ENCODE measurements around the gene COL12A1.
"Not testable (repeated sequence)": the region's sequence is repeated elsewhere in the genome, so short reads cannot be mapped to it uniquely, and the experiment has no call there.

COL12A1 gene

DNA sequence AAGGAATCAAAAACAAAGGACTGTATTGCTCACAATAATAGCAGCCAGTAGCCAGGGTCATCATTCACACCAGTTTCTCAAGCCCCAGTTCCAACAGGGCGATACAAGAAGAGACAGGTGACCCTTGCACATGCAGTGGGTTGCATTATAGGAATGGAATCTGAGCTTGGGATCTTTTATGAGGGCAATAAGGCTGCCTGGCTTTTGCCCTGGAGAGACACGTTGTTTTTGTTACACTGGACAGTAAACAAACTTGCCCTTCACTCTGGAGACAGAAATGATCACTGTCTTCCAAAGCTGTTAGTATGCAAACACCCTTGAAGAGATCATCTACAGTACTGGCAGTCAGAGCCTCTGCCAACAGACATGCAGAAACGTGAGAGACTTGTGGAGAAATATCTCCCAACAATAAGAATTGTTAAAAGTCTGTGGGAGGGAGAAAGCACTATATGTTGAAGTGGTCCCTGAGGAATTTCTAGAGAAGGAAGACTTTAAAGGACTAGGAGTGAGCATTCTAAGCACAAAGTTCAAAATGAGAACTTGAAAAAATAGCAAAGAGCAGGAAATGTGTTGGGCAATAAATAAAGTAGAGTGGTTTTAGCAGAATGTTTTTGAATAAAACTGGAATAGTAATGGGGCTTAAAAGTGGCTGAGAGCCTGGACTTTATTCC is 6.2 kb upstream of the COL12A1 start:
- no peak for DNase-seq

DNA sequence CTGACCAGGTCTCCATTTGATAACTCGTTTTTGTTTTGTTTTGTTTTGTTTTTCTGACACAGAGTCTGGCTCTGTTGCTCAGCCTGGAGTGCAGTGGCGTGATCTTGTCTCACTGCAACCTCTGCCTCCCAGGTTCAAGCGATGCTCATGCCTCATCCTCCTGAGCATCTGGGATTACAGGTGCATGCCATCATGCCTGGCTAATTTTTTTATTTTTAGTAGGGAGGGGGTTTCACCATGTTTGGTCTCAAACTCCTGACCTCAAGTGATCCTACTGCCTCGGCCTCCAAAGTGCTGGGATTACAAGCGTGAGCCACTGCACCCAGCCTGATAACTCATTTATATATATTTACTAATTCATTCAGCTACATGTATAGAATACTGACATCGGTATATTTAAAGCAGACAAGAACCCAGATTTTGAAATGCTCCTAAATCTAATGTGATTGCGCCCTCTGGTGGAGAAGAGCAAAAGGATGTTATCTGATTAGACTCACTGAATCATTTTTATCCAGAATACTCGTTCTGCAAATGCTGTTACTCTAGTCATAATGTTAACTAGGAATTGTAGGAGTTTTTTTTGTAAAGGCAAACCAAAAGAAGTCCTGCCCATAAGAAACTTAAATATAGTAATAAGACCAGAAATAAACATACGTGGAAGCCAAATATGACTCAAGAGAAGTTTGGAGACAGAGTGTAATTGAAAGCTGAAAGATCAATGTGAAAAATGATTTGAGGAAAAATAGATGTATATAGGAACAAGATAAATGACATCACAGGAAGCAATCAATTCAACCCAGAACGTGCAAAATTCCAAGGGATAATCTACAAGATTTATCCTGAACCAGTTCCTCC is 5.3 kb upstream of the COL12A1 start:
- peak; percentile 26 to 68 for DNase-seq

DNA sequence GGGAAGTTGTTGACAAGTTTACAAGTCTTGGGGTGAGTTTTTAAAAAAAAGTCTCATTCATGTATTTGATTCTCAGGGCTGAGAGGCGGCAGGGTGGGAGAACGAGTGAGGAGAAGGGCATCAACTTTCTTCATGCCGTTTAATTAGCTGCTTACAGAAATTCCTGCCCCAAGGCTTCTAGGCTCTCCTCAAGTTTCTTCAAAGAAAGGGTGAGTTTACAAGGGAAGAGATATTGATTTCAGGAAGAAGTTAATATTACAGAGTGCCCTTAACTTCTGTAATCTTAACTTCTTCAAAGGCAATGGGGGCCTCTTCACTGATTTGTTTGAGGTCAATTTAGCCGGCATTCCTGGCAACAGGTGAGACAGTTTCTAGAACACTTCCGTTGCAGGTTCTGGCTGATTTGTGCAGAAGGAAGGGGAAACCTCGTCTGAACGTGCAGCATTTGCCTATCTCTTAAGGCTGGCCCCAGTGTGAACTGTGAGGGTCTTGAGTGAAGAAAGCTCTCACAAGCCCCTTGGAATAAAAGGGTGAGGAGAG is 3.4 kb upstream of the COL12A1 start:
- no peak for DNase-seq

DNA sequence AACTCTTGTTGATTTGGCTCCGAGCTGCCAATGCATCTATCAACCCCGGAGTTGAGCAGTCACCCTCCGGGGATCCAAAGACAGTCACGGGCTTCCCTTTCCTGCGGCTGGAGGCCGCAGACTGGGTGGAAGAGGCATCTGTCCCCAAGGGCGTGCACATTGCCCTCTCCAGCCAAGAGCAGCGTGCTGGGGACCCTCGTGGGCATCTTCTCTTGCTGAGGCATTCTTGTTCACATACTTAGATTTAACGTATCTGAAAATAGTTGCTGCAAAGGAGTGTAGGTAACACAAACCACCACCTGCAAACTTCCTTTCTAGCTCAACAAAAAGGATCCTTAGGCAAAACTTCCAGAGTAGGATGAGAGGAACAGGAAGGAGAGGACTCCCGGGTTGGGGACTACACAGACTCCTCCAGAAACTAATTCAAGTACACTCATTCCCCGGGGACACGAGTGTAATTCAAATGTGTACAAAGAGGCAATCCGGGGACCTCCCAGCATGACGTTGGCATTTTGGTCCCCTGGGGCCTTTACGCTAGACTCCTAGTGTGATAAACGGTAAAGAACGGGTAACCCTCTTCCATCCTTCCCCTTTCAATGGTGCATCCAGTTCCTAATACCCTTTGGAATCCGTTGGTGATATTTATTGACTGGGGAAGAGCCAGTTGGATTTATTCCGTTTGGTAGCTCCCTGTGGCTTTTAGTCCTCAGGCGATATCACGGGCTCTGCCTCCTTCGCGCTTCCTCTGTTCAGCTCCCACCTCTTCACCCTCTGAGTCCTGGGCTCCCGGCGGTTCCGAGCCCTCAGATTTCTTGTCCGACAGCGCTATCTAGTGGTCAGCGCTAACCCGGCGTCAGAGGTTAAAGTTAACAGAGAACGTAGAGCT is 2.7 kb upstream of the COL12A1 start:
- peak; percentile 74 to 80 for DNase-seq

DNA sequence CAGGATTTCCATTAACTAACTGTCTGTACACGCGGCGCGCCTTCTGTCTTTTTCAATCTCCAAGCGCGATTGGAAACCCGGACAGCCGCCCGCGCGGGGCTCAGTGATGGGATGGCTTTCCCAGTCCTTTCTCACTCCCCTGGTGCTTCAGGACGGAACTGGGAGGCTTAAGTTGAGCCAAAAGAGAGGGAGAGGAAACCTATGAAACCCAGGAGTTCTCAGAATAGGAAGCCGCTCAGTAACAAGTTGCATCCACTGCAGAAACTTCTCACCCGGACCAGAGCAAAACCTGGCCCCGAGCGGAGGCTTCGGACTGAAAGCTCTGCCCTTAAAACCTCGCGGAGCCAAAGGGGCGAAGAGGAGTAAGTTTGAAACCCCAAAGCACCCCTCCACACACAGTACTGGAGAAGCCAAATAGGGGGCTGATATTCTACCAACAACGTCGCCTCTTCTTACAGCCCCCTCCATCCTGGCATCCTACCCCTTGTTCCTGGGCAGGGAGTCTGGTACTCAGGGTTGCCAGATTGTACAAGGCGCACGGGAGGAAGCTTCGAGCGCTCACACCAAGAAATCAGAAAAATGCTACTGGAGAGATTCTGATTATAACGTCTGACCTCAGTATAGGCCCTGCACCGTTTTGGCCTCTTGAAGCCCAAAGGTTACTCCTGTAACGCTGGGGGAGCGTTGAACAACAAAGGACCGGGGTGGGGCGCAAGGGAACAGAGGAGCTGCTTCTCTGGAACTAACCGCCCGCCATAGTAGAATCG is 906 bp upstream of the COL12A1 start:
- no peak for DNase-seq

DNA sequence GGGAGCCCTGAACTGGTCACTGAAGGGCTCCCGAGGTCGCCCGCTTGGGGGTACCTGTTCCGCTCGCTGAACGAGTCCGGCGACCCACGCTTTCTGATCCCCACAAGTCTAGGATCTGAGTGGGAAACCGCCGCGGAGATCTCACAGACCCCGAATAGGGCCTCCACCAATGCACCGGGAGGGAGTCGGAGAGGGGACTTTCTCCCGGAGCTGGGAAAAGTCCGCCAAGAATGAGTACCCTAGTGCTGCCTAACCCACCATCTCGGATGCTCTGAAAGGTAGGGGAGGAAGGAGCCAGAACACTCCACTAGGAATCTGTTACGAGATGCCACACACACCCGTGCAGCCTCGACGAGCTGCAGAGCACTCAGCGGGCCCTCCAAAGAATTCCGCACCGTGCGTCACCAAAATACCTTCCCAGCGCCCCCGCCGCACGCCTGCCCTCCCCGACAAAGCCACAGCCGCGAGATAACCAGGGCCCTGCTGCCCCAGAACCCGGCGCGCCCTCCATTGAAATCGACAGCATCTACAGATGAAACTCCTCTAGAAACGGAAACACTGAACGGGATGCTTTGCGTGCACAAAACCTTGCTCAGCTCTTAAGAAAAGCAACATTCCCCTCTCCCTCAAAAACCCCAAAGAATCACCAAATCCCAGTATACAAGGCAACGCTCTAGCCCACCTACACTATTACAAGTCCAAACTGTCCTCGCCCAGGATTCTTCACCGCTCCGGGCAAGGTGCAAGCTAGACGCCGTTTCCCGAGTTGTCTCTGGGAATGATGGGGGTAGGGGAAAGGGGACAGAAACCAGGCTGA is 686 bp downstream of the COL12A1 start:
- DNase-seq = no peak

DNA sequence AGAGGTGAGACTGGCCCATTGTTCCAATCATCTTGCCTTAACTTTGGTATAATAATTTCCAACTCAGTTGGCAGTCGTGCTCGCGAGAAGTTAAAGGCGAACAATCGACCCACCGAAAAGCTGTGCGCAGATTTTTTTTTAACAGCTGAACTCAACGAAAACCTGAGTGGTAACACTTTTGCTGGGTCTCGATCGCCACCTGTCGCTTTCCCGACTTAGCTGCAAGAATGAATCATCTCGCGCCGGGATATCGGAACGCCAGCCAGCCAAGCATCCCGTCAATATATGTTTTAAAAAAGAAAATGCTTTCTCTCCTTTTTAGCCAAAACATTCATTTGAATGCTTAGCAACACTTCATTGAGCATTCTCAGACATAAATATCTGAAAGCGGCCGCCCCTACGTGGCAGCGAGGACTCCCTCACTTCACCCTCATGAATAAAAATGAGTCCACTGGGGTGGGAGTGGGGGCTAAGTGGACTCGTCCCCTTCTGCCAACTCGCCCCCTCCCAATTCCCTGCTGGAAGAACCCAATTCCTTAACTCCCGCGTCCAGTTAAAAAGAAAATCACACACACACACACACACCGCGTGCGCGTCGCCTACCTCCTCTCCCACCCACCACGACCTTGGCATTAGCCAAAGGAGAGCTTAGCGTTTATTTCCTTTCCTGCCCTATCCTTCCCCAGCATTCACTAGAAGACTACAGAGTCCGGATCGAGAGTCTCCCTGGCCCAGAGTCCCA is 1.5 kb downstream of the COL12A1 start:
- DNase-seq = peak in 1 of 2 donors; percentile 13

DNA sequence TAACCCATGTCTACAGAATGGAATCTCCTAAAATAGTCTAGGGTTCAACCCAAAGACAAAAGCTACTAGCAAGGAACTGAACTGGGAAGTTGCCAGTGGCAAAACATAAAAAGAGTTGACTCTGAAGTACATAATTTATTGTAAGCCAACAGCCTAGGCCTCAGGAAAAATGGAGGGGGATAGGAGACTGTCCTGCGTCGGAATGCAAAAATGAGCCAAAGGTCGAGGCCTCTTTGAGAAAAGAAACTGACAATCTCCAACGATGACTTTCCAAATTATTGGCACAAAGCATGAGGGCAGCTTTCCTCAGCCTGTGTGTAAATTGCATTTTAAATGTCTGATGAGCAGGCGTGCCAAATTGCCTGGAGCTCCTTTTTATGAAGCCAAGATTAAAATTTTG is 2.1 kb downstream of the COL12A1 start:
- no peak for DNase-seq

DNA sequence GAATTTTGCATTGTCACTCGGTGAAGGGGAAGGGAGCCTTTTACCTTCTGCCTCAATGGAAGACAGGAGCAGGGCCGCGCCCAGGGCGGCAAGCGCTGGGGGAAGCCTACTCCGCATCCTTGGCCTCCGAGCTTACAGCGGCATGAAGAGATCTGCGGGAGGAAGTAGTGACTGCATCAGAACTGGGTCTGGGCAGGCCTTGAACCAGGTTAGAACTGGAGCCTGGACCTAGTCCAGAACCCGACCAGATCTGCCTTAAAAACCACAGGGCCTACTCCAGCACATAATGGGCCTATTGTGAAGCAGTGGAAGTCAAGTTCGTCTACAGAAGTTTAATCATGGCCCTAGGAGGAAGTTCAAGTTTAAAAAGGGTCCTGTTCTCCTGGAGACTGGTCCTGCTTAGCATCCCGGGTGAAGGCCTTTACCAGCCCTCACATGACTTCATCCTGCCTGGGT is 3.1 kb downstream of the COL12A1 start:
- no peak for DNase-seq

DNA sequence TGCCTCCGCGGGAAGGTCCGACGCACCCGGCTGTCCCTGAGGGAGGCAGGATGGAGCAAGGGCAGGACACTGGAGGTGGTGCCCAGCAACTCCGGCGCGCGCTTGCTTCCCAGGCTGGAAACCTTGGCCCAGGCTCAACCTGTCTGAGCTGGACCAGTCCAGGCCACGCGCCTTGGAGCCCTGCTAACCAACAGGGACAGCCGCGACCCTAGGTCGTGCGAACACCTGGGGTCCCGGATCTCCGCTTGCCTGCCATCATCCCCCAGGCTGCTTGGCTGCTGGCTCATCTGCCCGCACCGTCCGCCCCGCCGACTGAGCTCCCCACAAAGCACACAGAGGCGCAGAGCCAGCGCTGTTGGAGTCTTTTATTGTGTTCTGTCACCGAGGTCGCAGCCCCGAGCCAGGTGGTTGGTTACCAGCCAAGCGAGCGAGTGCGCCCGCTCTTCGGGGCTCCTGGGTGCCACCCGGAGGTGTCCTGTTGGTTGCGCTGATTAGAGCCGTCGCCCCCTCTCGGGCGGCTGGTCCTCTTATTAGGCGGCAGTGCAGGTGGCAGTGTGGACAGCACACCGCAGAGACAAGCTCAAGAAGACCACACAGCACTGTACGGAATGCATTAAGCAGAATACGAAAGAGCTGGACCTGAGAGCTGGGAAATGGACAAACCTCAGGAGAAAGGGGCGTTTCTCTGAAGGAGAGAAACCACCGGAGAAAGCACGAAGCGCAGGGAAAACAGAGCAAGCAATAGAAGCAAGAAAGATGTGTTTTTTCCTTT is 3.8 kb downstream of the COL12A1 start:
- no peak for DNase-seq

DNA sequence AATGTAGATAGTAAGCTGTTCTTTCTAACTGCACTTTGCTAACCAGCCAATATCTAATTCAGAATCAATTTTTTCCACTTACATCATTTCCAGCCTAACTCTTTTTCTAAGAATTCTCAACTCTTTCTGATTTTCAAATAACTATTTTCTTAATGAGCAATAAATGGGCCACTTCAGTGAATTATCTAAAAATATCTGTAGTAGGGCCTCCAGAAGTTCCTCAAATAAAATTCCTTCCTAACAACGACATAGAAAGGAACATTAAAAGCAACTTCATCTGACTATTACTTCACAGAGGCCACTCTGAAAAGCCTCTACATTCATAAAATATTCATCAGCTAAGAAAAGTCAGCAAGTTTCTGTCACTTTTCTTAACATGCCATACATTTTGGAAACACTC is 4.8 kb downstream of the COL12A1 start:
- no peak for DNase-seq

DNA sequence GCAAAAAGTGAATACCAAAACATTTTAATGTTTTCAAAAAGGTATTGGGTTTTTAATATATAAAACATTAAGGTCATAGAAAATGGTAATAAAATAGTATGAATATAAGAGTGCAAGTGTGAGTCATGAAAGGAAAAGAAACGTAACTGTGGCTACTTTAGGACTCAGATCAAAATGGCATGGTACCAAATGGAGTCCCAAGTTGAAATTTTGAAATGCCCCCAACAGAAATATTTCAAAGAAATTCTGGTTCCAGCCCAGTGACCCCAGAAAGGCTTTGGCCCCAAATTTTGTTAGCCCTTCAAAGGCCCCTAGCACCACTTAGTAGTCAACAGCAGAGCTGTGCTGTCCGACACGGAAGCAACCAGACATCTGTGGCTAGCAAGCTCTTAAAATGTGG is 6.0 kb downstream of the COL12A1 start:
- DNase-seq = no peak

DNA sequence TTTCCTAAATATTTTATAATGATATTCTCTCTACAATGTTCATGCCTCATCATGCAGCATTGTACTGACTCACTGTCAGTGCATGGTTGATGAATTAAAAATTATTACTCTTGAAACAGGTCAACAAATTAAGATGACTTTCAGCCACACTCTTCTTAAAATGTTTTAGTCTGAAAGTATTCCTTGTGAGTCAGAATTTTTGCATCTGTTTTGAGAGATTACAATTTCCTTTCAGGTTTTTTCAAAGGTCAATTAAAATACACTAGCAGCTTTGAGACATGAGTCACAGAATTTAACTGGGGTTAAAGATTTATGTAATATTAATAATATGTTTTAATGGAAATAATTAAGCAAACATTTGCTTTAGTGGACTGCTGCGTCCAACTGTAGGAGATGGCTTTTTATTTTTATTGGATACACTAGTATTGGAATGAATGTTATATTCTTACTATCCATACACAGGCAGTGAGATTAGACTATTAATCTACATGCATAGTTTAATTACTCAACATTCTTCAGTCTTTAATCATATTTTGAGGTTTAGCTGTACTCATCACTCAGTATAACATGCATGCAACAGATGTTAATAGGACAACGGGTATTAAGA is 9.7 kb downstream of the COL12A1 start:
- no peak for DNase-seq

DNA sequence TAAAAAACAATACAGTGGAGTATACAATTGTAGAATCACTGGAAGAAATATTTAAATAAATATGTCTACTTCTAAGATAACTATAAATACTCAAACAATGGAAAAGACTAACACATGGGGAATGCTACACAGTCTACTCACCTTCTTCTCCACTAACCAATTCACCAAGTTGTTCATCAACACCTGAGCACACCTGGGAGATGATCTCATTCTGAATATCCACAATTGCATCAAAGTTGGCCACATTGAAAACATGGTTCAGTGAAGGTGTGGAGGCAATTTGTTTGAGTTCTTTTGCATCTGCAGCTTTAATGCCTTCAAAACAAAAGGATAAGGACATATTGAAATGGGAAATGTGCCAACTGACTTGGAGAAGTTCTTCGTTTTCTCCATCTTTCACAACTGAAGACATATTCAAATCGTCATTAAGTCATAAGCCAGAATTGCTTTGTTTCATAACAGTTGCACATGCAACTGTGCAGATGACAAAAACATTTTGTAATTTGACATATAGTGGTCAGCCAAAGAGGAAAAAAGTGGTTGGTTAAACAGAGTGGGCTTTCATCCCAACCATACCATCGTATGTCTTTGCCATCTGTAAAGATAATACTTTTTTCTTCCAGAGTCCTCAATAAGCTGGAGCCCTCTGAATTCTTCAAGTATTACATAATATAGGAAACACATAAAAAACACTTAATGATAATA is 17.5 kb downstream of the COL12A1 start:
- DNase-seq = no peak

DNA sequence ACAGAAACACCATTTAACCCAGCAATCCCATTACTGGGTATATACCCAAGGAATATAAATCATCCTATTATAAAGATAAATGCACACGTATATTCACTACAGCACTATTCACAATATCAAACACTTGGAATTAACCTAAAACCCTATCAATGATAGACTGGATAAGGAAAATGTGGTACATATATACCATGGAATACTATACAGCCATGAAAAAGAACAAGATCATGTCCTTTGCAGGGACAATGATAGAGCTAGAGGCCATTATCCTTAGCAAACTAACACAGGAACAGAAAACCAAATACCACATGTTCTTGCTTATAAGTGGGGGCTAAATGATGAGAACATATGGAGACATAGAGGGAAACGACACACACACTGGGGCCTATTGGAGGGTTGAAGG is 19.3 kb downstream of the COL12A1 start:
- DNase-seq = not testable (repeated sequence)

DNA sequence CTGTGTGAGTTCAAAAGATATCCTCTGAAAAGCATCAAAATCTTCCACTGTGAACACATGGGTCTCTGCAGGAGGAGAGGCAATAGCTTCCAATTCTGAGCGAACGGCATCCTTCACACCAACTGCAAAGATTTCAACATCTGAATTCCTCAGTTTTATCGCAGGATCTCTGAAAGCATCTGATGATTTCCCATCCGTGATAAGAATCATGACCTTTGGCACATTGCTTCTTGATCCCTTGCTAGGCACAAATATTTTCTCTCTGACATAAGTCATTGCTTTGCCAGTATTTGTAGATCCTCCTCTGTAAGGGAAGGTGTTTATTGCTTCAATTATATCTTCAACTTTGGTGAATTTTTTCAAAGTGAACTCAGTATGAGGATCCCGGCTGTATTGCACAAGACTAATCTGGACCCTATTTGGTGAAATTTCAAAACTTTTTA is 22.7 kb downstream of the COL12A1 start:
- DNase-seq = no peak

DNA sequence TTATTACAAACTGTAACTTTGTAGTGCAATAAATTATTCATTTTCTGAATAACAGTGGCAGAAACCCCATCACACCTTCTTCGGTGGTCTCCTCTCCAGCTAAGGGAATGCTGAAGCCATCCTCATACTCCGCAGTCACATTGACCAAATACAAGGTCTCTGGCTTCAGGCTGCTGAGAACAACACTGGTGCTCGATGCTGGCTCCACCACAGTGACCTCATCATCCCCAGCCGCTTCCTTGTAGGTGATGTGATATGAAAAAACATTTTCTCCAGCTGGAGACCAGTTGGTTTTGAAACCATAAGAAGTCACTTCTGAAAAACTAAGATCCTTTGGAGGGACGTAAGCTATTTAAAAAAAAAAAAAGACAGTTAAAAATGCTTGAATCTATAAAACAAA is 25.0 kb downstream of the COL12A1 start:
- DNase-seq = no peak

DNA sequence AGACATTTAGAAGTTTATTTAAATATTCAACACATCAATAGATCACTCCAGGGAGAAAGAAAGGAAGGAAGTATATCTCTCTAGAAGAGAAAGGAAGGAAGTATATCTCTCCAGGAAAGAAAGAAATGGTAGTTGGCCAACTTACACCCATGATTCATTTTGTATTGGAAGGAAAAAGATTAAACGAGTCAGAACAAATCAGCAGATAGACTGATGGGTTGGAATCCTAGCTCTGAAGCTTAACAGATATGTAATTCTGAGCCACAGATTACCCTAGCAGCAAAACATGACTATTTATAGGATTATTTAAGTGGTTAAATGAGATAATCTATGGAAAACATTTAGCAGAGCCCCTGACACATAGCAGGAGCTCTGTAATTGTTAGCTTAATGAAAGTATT is 27.1 kb downstream of the COL12A1 start:
- DNase-seq = no peak
